GM21367 (cell line): ENCODE measurements around the gene CAMTA1.

Experiments
- ATAC-seq: cut with Tn5 transposase; IDR thresholded peaks from one replicate; pipeline ENCODE4 v1.9.1; 2021; ENCODE audit not compliant: unreplicated experiment

The CAMTA1 gene

GRCh38 chr1:6922096-6922931, 137.1 kb downstream of the CAMTA1 start:
- no peak for ATAC-seq

GRCh38 chr1:6923012-6923411, 137.8 kb downstream of the CAMTA1 start:
- ATAC-seq = no peak

- no peak for ATAC-seq
These were observed 138.2 kb downstream of the CAMTA1 start for GRCh38 chr1:6923416-6923815.

GRCh38 chr1:6923955-6924881, 139.0 kb downstream of the CAMTA1 start:
- ATAC-seq = no peak

GRCh38 chr1:6924891-6925290, 139.6 kb downstream of the CAMTA1 start:
- no peak for ATAC-seq

GRCh38 chr1:6927626-6928025, 142.4 kb downstream of the CAMTA1 start:
- no peak for ATAC-seq

GRCh38 chr1:6928106-6928885, 143.0 kb downstream of the CAMTA1 start:
- no peak for ATAC-seq

GRCh38 chr1:6930732-6931300, 145.6 kb downstream of the CAMTA1 start:
- no peak for ATAC-seq

GRCh38 chr1:6935361-6935883, 150.2 kb downstream of the CAMTA1 start:
- ATAC-seq = no peak

- ATAC-seq = no peak
These were observed 150.8 kb downstream of the CAMTA1 start for GRCh38 chr1:6935911-6936690.

- no peak for ATAC-seq
These were observed 151.8 kb downstream of the CAMTA1 start for GRCh38 chr1:6937048-6937447.

- ATAC-seq = no peak
These were observed 154.1 kb downstream of the CAMTA1 start for GRCh38 chr1:6939363-6939762.

GRCh38 chr1:6941786-6942185, 156.5 kb downstream of the CAMTA1 start:
- no peak for ATAC-seq

GRCh38 chr1:6942990-6943389, 157.7 kb downstream of the CAMTA1 start:
- ATAC-seq = no peak

- ATAC-seq = no peak
These were observed 159.2 kb downstream of the CAMTA1 start for GRCh38 chr1:6944434-6944833.

GRCh38 chr1:6947952-6948351, 162.7 kb downstream of the CAMTA1 start:
- no peak for ATAC-seq

- no peak for ATAC-seq
These were observed 163.2 kb downstream of the CAMTA1 start for GRCh38 chr1:6948416-6948815.

- no peak for ATAC-seq
These were observed 163.6 kb downstream of the CAMTA1 start for GRCh38 chr1:6948861-6949260.

- ATAC-seq = no peak
These were observed 164.9 kb downstream of the CAMTA1 start for GRCh38 chr1:6950001-6950765.
